NB4 (cell line): ENCODE results near the gene SWSAP1.
A peak's percentile ranks its signal among the peaks of the same experiment; 100 is the strongest.
"Not testable (repeated sequence)": the region's sequence is repeated elsewhere in the genome, so short reads cannot be mapped to it uniquely, and the experiment has no call there.

Source experiments
- DNase-seq: peaks from one replicate; pipeline ENCODE4 v3.0.0; 2010; ENCODE audit warnings: low read depth
- H3K4me3 ChIP-seq: one replicate; pipeline ENCODE4 v1.5.1; 2011; ENCODE audit warnings: mild to moderate bottlenecking, low read depth, low read length, moderate library complexity
- CTCF ChIP-seq: IDR thresholded peaks from one replicate; pipeline ENCODE4 v1.5.1; 2012; ENCODE audit warnings: low read depth, low read length
- MAX ChIP-seq: IDR thresholded peaks from 2 replicates; pipeline ENCODE4 v1.6.1; 2011; ENCODE audit warnings: low read depth, low read length
- MYC ChIP-seq: IDR thresholded peaks from 2 replicates; pipeline ENCODE4 v1.6.1; 2011; ENCODE audit warnings: low read depth, low read length
- POLR2A ChIP-seq: IDR thresholded peaks from 2 replicates; pipeline ENCODE4 v1.6.1; 2011; ENCODE audit warnings: mild to moderate bottlenecking; ENCODE audit not compliant: insufficient read length; ENCODE audit errors: extremely low read depth

Gene SWSAP1

GRCh38 chr19:11342429-11342828, 32.0 kb upstream of the SWSAP1 start:
- no peak for TF ChIP-seq POLR2A
- TF ChIP-seq MAX, result no peak
- no peak for TF ChIP-seq CTCF
- no peak for TF ChIP-seq MYC
- no peak overlapping the region for H3K4me3 ChIP-seq
- DNase-seq, result no peak

- TF ChIP-seq CTCF (no peak), POLR2A (no peak), MAX (no peak), MYC (no peak)
- no peak for DNase-seq
- H3K4me3 ChIP-seq, result peak overlapping the region; percentile 84
Observed at GRCh38 chr19:11345122-11345803, 29.2 kb upstream of the SWSAP1 start.

- peak; percentile 77 for TF ChIP-seq MAX
- TF ChIP-seq CTCF, result no peak
- no peak; the same call in none of the 2 replicates for TF ChIP-seq MYC
- peak; percentile 40 for TF ChIP-seq POLR2A
- DNase-seq, result peak; percentile 98
- H3K4me3 ChIP-seq, result peak within 1 kb of the TSS; percentile 84
Observed at GRCh38 chr19:11346104-11346940, 28.1 kb upstream of the SWSAP1 start, which contains the start of the genes CCDC159 and TMEM205. Gene CCDC159 (plus strand): TSS chr19:11346519. CDS start chr19:11346607, 88 bp downstream. Gene TMEM205 (minus strand): TSS chr19:11346268. CDS start chr19:11345619, 649 bp downstream.

GRCh38 chr19:11347546-11348039, 26.9 kb upstream of the SWSAP1 start:
- H3K4me3 ChIP-seq, result no peak overlapping the region
- no peak for TF ChIP-seq POLR2A
- TF ChIP-seq CTCF, result no peak
- no peak for TF ChIP-seq MYC
- no peak for TF ChIP-seq MAX
- DNase-seq, result no peak

GRCh38 chr19:11349171-11349570, 25.3 kb upstream of the SWSAP1 start:
- DNase-seq, result no peak
- TF ChIP-seq POLR2A (no peak), CTCF (no peak), MYC (no peak), MAX (no peak)
- no peak overlapping the region for H3K4me3 ChIP-seq

GRCh38 chr19:11354102-11354501, 20.4 kb upstream of the SWSAP1 start:
- not testable (repeated sequence) for DNase-seq, H3K4me3 ChIP-seq
